PFSK-1 (cell line): ENCODE data around the gene TBC1D22B.

Source experiments
- POLR2AphosphoS5 ChIP-seq: IDR thresholded peaks from 2 replicates; pipeline ENCODE4 v1.6.1; 2012; ENCODE audit warnings: low read depth, mild to moderate bottlenecking, control low read depth, low read length, moderate library complexity
- REST ChIP-seq, 2 experiments: IDR thresholded peaks; 2 replicates each; pipeline versions ENCODE4 v1.6.1 to v1.8.0; 2011 to 2012; ENCODE audit warnings: low read depth in 2 of 2, low read length in 2 of 2, control low read depth in 1 of 2, inconsistent platforms in 1 of 2, mild to moderate bottlenecking in 1 of 2, moderate library complexity in 1 of 2; ENCODE audit not compliant: insufficient read depth in 1 of 2
- SIN3A ChIP-seq: IDR thresholded peaks from 2 replicates; pipeline ENCODE4 v1.6.1; 2012; ENCODE audit warnings: mild to moderate bottlenecking, low read length, moderate library complexity, borderline replicate concordance; ENCODE audit not compliant: insufficient read depth
- TAF1 ChIP-seq: IDR thresholded peaks from 2 replicates; pipeline ENCODE4 v1.6.1; 2012; ENCODE audit warnings: low read length, control low read depth, borderline replicate concordance; ENCODE audit not compliant: insufficient read depth

- TF ChIP-seq POLR2AphosphoS5 (no peak), REST (IDR thresholded peaks at IDR 0.05; ENCODE audit: insufficient read depth in 1 of 2, low read depth in 2 of 2, low read length in 2 of 2) (no peak), TAF1 (no peak), SIN3A (no peak)
These were observed 19.4 kb downstream of the TBC1D22B start for GRCh38 chr6:37277001-37277409.
